Activated T-cell treated with anti-CD3 and anti-CD28 coated beads, Interleukin-2, amount 50 U/mL, for 72 hours (primary cell): Measurements from ENCODE around the gene PTPRA. TPM values are rescaled to one million over a fixed set of nuclear protein-coding genes. Genes with fewer than 3 reads are reported as not detected.

Experiments used
- ATAC-seq, 2 donors: fragments of 150-1000 bp; cut with Tn5 transposase; replicated peaks in 1 of 2; 2 replicates each; pipeline ENCODE4 v1.10.0; 2021; ENCODE audit warnings: moderate library complexity in 2 of 2, mild to moderate bottlenecking in 1 of 2
- DNase-seq, 2 donors: peaks; one replicate each; pipeline ENCODE4 v3.0.0; 2021 to 2022; ENCODE audit warnings: mixed read lengths in 1 of 2
- H3K27ac Mint-ChIP-seq: one replicate; pipeline ENCODE4 v1.8.0; 2022; ENCODE audit warnings: mild to moderate bottlenecking, moderate library complexity, mixed read lengths
- H3K27me3 Mint-ChIP-seq: one replicate; pipeline ENCODE4 v1.8.0; 2022; ENCODE audit warnings: low read depth, mixed read lengths
- H3K36me3 Mint-ChIP-seq, 2 donors: one replicate each; pipeline ENCODE4 v1.8.0; 2022; ENCODE audit warnings: mixed read lengths in 2 of 2, mild to moderate bottlenecking in 1 of 2; ENCODE audit not compliant: insufficient read depth in 2 of 2
- H3K4me1 Mint-ChIP-seq: one replicate; pipeline ENCODE4 v1.8.0; 2022; ENCODE audit warnings: low read depth, mixed read lengths
- H3K4me3 Mint-ChIP-seq, 2 donors: one replicate each; pipeline ENCODE4 v1.8.0; 2022; ENCODE audit warnings: mild to moderate bottlenecking in 2 of 2, mixed read lengths in 2 of 2, moderate library complexity in 2 of 2
- H3K9me3 Mint-ChIP-seq, 2 donors: one replicate each; pipeline ENCODE4 v1.8.0; 2022; ENCODE audit warnings: mixed read lengths in 2 of 2
- total RNA-seq, 2 donors: library from RNA; stranded (reverse); gene quantifications; one replicate each; pipeline ENCODE4 v1.2.3, GENCODE V29; 2022

PTPRA gene
- total RNA-seq, 2 donors from 2014 or later, result 81.2 to 85.9 TPM

DNA sequence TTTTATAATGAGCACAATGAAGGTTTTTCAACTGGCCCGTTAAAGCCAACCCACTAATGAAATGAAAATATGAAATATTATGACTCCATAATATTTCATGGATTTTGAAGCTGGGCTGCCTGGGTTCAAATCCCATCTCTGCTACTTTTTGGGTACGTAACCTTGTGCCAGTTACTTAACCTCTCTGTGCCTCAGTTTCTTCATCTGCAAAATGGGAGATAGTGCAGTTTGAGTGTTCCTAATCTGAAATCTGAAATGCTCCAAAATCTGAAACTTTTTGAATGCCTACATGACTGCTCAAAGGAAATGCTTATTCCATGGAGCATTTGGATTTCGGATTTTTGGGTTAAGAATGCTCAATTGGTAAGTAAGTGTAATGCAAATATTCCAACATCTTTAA, 29.5 kb downstream of the PTPRA start:
- H3K4me1 Mint-ChIP-seq, result peaks cover 48% of the 10 kb centered on the region
- no peaks in the 10 kb centered on the region for H3K27me3 Mint-ChIP-seq
- peaks cover 0 to 3% of the 10 kb centered on the region in 2 donors for H3K36me3 Mint-ChIP-seq
- no peak for DNase-seq
- ATAC-seq, result no peak
- no peak overlapping the region for H3K27ac Mint-ChIP-seq
- no peaks in the 10 kb centered on the region for H3K9me3 Mint-ChIP-seq
- H3K4me3 Mint-ChIP-seq, result no peak overlapping the region

GRCh38 chr20:2903686-2904085, 30.4 kb downstream of the PTPRA start:
- Mint-ChIP-seq H3K4me1 (peaks cover 46% of the 10 kb centered on the region), H3K36me3 (peaks cover 0 to 3% of the 10 kb centered on the region in 2 donors), H3K4me3 (no peak overlapping the region), H3K27me3 (no peaks in the 10 kb centered on the region), H3K9me3 (no peaks in the 10 kb centered on the region), H3K27ac (no peak overlapping the region)
- ATAC-seq (no peak), DNase-seq (no peak)

DNA sequence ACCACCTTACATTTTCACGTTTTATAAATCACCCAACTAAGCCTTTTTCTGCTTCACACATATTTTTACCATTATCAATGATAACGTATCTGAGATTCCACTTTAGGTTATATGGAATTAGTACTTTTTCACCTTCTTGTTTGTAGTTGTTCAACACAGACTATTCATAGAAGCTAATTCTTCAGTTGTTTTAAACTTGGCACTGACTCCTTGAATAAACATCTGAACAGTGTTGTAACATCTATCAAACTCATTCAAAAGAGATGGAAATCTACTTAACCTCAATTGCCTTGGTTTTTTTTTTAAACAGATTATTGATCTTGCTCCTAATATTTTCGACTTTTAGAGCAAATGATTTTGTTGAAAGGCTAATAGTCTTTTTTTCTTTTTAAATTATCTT, 34.2 kb downstream of the PTPRA start:
- Mint-ChIP-seq H3K36me3 (peaks cover 0 to 6% of the 10 kb centered on the region in 2 donors), H3K4me1 (peaks cover 22% of the 10 kb centered on the region), H3K27ac (no peak overlapping the region), H3K27me3 (no peaks in the 10 kb centered on the region), H3K9me3 (no peaks in the 10 kb centered on the region), H3K4me3 (no peak overlapping the region)
- no peak for DNase-seq
- ATAC-seq, result no peak

GRCh38 chr20:2909953-2910352, 36.7 kb downstream of the PTPRA start:
- peaks cover 0 to 6% of the 10 kb centered on the region in 2 donors for H3K36me3 Mint-ChIP-seq
- no peak overlapping the region for H3K4me3 Mint-ChIP-seq
- no peaks in the 10 kb centered on the region for H3K27me3 Mint-ChIP-seq
- no peak overlapping the region for H3K27ac Mint-ChIP-seq
- no peaks in the 10 kb centered on the region for H3K9me3 Mint-ChIP-seq
- peaks cover 23% of the 10 kb centered on the region for H3K4me1 Mint-ChIP-seq
- no peak for DNase-seq
- no peak for ATAC-seq

DNA sequence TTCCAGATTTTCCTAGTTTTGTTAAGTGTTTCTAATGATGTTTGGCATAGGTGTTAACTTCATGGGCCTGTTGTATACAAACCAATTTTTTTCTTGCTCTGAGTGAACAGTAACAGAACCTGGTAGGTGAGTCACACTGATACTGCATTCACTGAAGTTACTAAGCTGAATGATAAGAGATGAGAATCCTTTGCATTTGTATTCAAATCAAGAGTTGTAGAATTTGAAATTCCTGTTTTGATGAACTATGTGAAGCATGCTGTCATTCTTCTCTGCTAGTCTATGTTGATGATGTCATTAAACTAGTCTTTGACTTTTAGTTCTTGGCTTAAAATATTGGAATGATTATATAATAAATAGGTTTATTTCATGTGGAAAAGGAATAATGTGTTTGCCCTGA, 37.9 kb downstream of the PTPRA start:
- Mint-ChIP-seq H3K36me3 (peaks cover 0 to 3% of the 10 kb centered on the region in 2 donors), H3K4me3 (peak overlapping the region in 1 of 2 donors; percentile 42), H3K9me3 (no peaks in the 10 kb centered on the region), H3K27ac (peak overlapping the region; percentile 36), H3K27me3 (no peaks in the 10 kb centered on the region), H3K4me1 (peaks cover 26% of the 10 kb centered on the region)
- DNase-seq (peak; percentile 14 to 17), ATAC-seq (peak; percentile 98 to 99)

DNA sequence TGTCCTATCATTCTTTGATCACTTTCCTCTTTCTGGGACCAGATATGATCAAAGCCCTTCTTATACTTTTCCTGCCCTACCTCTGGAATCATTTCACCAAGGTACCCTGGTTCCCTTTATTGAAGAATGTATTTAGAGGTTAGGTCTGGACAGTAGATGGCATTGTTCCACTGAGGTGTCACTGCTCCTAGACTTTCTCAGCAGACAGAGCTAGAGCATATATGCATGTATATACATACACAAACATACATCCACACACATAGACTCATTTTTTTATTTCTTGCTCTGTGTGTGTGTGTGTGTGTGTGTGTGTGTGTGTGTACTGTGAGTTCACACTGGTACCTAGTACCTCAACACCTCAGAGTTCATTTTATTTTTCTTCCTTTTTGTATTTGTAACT, 40.9 kb downstream of the PTPRA start:
- DNase-seq (no peak), ATAC-seq (no peak)
- Mint-ChIP-seq H3K27ac (no peak overlapping the region), H3K4me3 (no peak overlapping the region), H3K27me3 (no peaks in the 10 kb centered on the region), H3K4me1 (peaks cover 43% of the 10 kb centered on the region), H3K36me3 (peaks cover 0 to 5% of the 10 kb centered on the region in 2 donors), H3K9me3 (no peaks in the 10 kb centered on the region)

DNA sequence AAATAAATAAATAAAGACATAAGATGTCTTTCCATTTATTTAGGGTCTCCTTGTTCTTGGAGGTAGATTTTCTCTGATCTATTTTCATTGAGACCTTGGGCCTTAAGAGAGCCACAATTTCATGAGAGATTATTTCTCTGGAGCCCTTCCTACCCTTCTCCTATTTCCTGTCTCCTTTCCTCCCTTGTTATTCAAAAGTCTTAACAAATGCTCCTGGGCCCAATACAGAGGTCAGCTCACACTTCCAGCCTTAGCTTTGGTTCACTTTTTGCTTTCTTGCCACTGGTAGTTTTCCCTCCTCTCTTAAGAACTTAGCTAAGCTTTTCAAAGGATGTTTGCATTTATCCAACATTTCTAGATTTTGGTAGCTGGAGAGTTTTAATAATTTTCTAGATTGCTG, 44.0 kb downstream of the PTPRA start:
- H3K9me3 Mint-ChIP-seq, result no peaks in the 10 kb centered on the region
- H3K27me3 Mint-ChIP-seq, result no peaks in the 10 kb centered on the region
- ATAC-seq, result no peak
- no peak for DNase-seq
- H3K4me1 Mint-ChIP-seq, result peaks cover 49% of the 10 kb centered on the region
- no peak overlapping the region for H3K27ac Mint-ChIP-seq
- no peak overlapping the region for H3K4me3 Mint-ChIP-seq
- H3K36me3 Mint-ChIP-seq, result peaks cover 0 to 4% of the 10 kb centered on the region in 2 donors

- no peak overlapping the region for H3K27ac Mint-ChIP-seq
- peaks cover 0 to 4% of the 10 kb centered on the region in 2 donors for H3K36me3 Mint-ChIP-seq
- no peak overlapping the region for H3K4me3 Mint-ChIP-seq
- ATAC-seq (no peak), DNase-seq (no peak)
- peaks cover 49% of the 10 kb centered on the region for H3K4me1 Mint-ChIP-seq
- no peaks in the 10 kb centered on the region for H3K27me3 Mint-ChIP-seq
- H3K9me3 Mint-ChIP-seq, result no peaks in the 10 kb centered on the region
Measured at GRCh38 chr20:2918096-2919049, 45.1 kb downstream of the PTPRA start.

DNA sequence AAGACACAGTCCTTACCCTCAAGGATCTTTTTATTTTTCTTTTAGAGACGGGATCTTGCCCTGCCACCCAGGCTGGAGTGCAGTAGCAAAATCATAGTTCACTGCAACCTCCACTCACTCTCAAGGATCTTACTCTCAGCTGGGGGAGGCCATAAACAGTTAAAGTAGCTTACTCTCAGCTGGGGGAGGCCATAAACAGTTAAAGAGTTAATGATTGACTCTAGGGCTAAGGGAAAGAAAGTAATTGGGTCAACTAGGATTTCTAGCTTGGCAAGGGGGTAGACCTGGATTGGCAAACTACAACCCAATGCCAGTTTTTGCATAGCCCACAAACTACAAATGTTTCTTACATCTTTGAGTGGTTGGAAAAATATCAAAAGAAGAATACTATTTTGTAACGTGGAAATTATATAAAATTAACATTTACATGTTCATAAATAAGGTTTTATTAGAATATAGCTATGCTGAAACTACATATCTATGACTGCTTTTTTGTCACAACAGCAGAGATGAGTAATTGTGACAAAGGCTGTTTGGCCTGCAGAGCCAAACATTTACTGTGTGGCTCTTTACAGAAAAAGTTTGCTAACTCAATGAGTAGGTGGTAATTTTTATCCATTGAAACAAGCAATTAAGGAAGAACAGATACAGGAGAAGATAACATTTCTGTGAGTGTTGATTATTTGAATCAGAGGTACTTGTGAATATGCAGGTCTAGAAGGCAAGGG, 46.4 kb downstream of the PTPRA start:
- Mint-ChIP-seq H3K4me3 (no peak overlapping the region), H3K27ac (peak overlapping the region; percentile 27), H3K36me3 (peaks cover 0 to 11% of the 10 kb centered on the region in 2 donors), H3K9me3 (no peaks in the 10 kb centered on the region), H3K4me1 (peaks cover 41% of the 10 kb centered on the region), H3K27me3 (no peaks in the 10 kb centered on the region)
- DNase-seq (no peak), ATAC-seq (no peak)

- Mint-ChIP-seq H3K9me3 (no peaks in the 10 kb centered on the region), H3K36me3 (peaks cover 0 to 11% of the 10 kb centered on the region in 2 donors), H3K27ac (peak overlapping the region; percentile 30), H3K4me1 (peaks cover 36% of the 10 kb centered on the region), H3K4me3 (no peak overlapping the region), H3K27me3 (no peaks in the 10 kb centered on the region)
- no peak for DNase-seq
- no peak for ATAC-seq
Measured at GRCh38 chr20:2920473-2920872, 47.2 kb downstream of the PTPRA start.

GRCh38 chr20:2921506-2921905, 48.2 kb downstream of the PTPRA start:
- no peak overlapping the region for H3K4me3 Mint-ChIP-seq
- ATAC-seq (no peak), DNase-seq (no peak)
- H3K9me3 Mint-ChIP-seq, result no peaks in the 10 kb centered on the region
- peaks cover 36% of the 10 kb centered on the region for H3K4me1 Mint-ChIP-seq
- peaks cover 0 to 14% of the 10 kb centered on the region in 2 donors for H3K36me3 Mint-ChIP-seq
- H3K27ac Mint-ChIP-seq, result no peak overlapping the region
- no peaks in the 10 kb centered on the region for H3K27me3 Mint-ChIP-seq

- DNase-seq (no peak), ATAC-seq (no peak)
- H3K4me3 Mint-ChIP-seq, result no peak overlapping the region
- peaks cover 30% of the 10 kb centered on the region for H3K4me1 Mint-ChIP-seq
- H3K27ac Mint-ChIP-seq, result no peak overlapping the region
- peaks cover 0 to 15% of the 10 kb centered on the region in 2 donors for H3K36me3 Mint-ChIP-seq
- H3K9me3 Mint-ChIP-seq, result no peaks in the 10 kb centered on the region
- H3K27me3 Mint-ChIP-seq, result no peaks in the 10 kb centered on the region
Measured at GRCh38 chr20:2922957-2923356, 49.7 kb downstream of the PTPRA start.

DNA sequence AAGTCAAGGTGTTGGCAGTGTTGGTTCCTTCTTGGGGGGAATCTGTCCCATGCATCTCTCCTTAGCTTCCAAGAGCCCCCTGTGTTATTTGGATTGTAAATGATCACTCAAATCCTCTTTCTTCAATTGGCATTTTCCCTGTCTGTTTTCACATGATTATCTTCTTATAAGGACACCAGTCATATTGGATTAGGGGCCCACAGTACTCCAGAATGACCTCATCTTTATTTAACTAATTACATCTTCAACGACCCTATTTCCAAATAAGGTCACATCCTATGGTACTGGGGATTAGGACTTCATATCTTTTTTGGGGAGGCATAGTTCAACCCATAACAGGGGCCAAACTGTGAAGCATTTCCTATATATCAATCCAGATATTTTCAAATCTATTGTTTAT, 57.3 kb downstream of the PTPRA start:
- H3K27me3 Mint-ChIP-seq, result no peaks in the 10 kb centered on the region

More for the DNA sequence above, 57.3 kb downstream of the PTPRA start:
- no peak overlapping the region for H3K4me3 Mint-ChIP-seq
- no peak for ATAC-seq
- H3K9me3 Mint-ChIP-seq, result no peaks in the 10 kb centered on the region
- no peak overlapping the region for H3K27ac Mint-ChIP-seq
- DNase-seq, result no peak
- peaks cover 4 to 14% of the 10 kb centered on the region in 2 donors for H3K36me3 Mint-ChIP-seq
- no peaks in the 10 kb centered on the region for H3K4me1 Mint-ChIP-seq
